ENCODE measurements around the gene HSPB6.
"Not testable (repeated sequence)": the region's sequence is repeated elsewhere in the genome, so short reads cannot be mapped to it uniquely, and the experiment has no call there.

HSPB6 gene

GRCh38 chr19:35731779-35732405 is 24.9 kb downstream of the HSPB6 start:
- DNase-seq (ENCODE audit: low spot score) = no peak

GRCh38 chr19:35731353-35731752 is 25.5 kb downstream of the HSPB6 start:
- DNase-seq (ENCODE audit: low spot score) = no peak

- no peak for DNase-seq (ENCODE audit: low spot score)
These were observed 26.5 kb downstream of the HSPB6 start for GRCh38 chr19:35730326-35730725.

GRCh38 chr19:35729763-35730162 is 27.1 kb downstream of the HSPB6 start:
- no peak for DNase-seq (ENCODE audit: low spot score)

GRCh38 chr19:35729021-35729420 is 27.8 kb downstream of the HSPB6 start:
- no peak for DNase-seq (ENCODE audit: low spot score)

GRCh38 chr19:35727956-35728706 is 28.7 kb downstream of the HSPB6 start:
- DNase-seq (ENCODE audit: low spot score) = no peak

- no peak for DNase-seq (ENCODE audit: low spot score)
These were observed 29.5 kb downstream of the HSPB6 start for GRCh38 chr19:35727053-35727955.

GRCh38 chr19:35725216-35725861 is 31.5 kb downstream of the HSPB6 start:
- no peak for DNase-seq (ENCODE audit: low spot score)

- no peak for DNase-seq (ENCODE audit: low spot score)
These were observed 32.3 kb downstream of the HSPB6 start for GRCh38 chr19:35724560-35724959.

- DNase-seq (ENCODE audit: low spot score) = not testable (repeated sequence)
These were observed 32.7 kb downstream of the HSPB6 start for GRCh38 chr19:35724132-35724531.

- DNase-seq (ENCODE audit: low spot score) = no peak
These were observed 33.2 kb downstream of the HSPB6 start for GRCh38 chr19:35723671-35724070.

GRCh38 chr19:35722897-35723296 is 33.9 kb downstream of the HSPB6 start:
- no peak for DNase-seq (ENCODE audit: low spot score)

GRCh38 chr19:35722461-35722860 is 34.4 kb downstream of the HSPB6 start:
- no peak for DNase-seq (ENCODE audit: low spot score)

- no peak for DNase-seq (ENCODE audit: low spot score)
These were observed 35.5 kb downstream of the HSPB6 start for GRCh38 chr19:35721374-35721773.

- no peak for DNase-seq (ENCODE audit: low spot score)
These were observed 36.2 kb downstream of the HSPB6 start for GRCh38 chr19:35720648-35721047.

GRCh38 chr19:35720163-35720524 is 36.7 kb downstream of the HSPB6 start:
- DNase-seq (ENCODE audit: low spot score) = no peak

- DNase-seq (ENCODE audit: low spot score) = no peak
These were observed 37.2 kb downstream of the HSPB6 start for GRCh38 chr19:35719402-35720162.

- peak; percentile 35 for DNase-seq (ENCODE audit: low spot score)
These were observed 38.3 kb downstream of the HSPB6 start for GRCh38 chr19:35718345-35719041.

- peak; percentile 96 for DNase-seq (ENCODE audit: low spot score)
These were observed 39.0 kb downstream of the HSPB6 start, which contains the start of gene KMT2B for GRCh38 chr19:35717665-35718344. TSS of gene KMT2B (plus strand) at chr19:35718003. CDS start at chr19:35718019, 16 bp downstream.
